AG10803 (cell line): Measurements from ENCODE around the gene FAM53A.
A peak's percentile ranks its signal among the peaks of the same experiment; 100 is the strongest.

Experiments used
- DNase-seq: peaks from one replicate; pipeline ENCODE4 v3.0.0; 2010; ENCODE audit warnings: low read depth
- H3K4me3 ChIP-seq: 2 replicates; pipeline ENCODE4 v1.5.1; 2011; ENCODE audit warnings: mild to moderate bottlenecking, low read length, control low read depth
- CTCF ChIP-seq: conservative IDR thresholded peaks from 2 replicates; pipeline ENCODE4 v1.5.1; 2011; ENCODE audit warnings: mild to moderate bottlenecking, low read length, control low read depth, inconsistent platforms

FAM53A gene

GRCh38 chr4:1714303-1715001, 30.3 kb upstream of the FAM53A start:
- no peak overlapping the region for H3K4me3 ChIP-seq
- no peak for TF ChIP-seq CTCF
- DNase-seq: no peak

GRCh38 chr4:1713003-1713851, 29.1 kb upstream of the FAM53A start:
- DNase-seq: no peak
- peak overlapping the region; percentile 97 for H3K4me3 ChIP-seq
- TF ChIP-seq CTCF: no peak

- H3K4me3 ChIP-seq: peak within 1 kb of the TSS; percentile 97
- no peak for TF ChIP-seq CTCF
- peak; percentile 88 for DNase-seq
Measured at GRCh38 chr4:1712216-1713002, 28.3 kb upstream of the FAM53A start, which contains the start of gene SLBP. Gene SLBP (minus strand): TSS chr4:1712319. CDS start chr4:1712188, 131 bp downstream.

GRCh38 chr4:1711571-1712215, 27.6 kb upstream of the FAM53A start:
- DNase-seq: peak; percentile 59

GRCh38 chr4:1711055-1711570, 27.0 kb upstream of the FAM53A start:
- H3K4me3 ChIP-seq: peak overlapping the region; percentile 97
- TF ChIP-seq CTCF: no peak
- no peak for DNase-seq

More at GRCh38 chr4:1711571-1712215, 27.6 kb upstream of the FAM53A start:
- TF ChIP-seq CTCF: no peak
- peak overlapping the region; percentile 97 for H3K4me3 ChIP-seq

DNA sequence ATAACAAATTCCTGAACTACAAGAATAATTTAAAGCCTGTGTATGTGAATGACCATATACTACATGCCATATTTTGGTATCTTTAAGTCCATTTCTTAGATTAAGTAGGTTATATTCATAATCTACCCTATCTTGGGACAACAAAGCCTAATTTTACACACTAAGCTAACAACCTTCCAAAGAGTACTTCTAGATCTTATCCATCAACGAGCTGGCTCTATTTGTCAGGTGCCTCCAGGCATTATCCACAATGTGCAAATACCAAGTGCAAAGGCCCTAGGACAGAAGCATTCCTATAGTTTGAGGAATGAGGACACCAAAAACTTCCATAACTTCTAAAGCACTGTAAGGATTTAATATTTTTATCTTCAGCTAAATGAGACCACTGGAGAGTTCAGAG, 24.5 kb upstream of the FAM53A start:
- no peak overlapping the region for H3K4me3 ChIP-seq
- no peak for DNase-seq
- TF ChIP-seq CTCF: no peak
